Coronary artery (tissue), 2 donors: ENCODE data around the gene TXNIP.

Experiments used
- DNase-seq: peaks from one replicate; pipeline ENCODE4 v3.0.0-alpha.2; 2017; ENCODE audit warnings: low spot score
- H3K27ac ChIP-seq, 2 donors: fragments of 200-600 bp; sonication (generic); one replicate each; pipeline ENCODE4 v1.5.1; 2016 to 2019
- H3K4me3 ChIP-seq: fragments of 200-600 bp; sonication (generic); 2 replicates; pipeline ENCODE4 v1.5.1; 2016; ENCODE audit warnings: mild to moderate bottlenecking, moderate library complexity
- CTCF ChIP-seq: fragments of 200-600 bp; sonication (generic); IDR thresholded peaks from one replicate; pipeline ENCODE4 v1.5.1; 2019; ENCODE audit warnings: antibody characterized with exemption

Gene TXNIP

GRCh38 chr1:145978471-145978853 is 17.9 kb downstream of the TXNIP start:
- Histone ChIP-seq H3K4me3 (peak overlapping the region; percentile 69), H3K27ac (peak overlapping the region; percentile 95 to 99)
- no peak for TF ChIP-seq CTCF
- no peak for DNase-seq

- H3K4me3 ChIP-seq = peak overlapping the region; percentile 69
- TF ChIP-seq CTCF = peak; percentile 76
- peak; percentile 80 for DNase-seq
- peak overlapping the region; percentile 95 to 99 for H3K27ac ChIP-seq
Measured at GRCh38 chr1:145977486-145978470, 18.6 kb downstream of the TXNIP start.

GRCh38 chr1:145977016-145977415 is 19.4 kb downstream of the TXNIP start:
- no peak for TF ChIP-seq CTCF
- Histone ChIP-seq H3K27ac (peak overlapping the region; percentile 95 to 99), H3K4me3 (no peak overlapping the region)
- DNase-seq = no peak

GRCh38 chr1:145975216-145975615 is 21.2 kb downstream of the TXNIP start:
- no peak for TF ChIP-seq CTCF
- Histone ChIP-seq H3K4me3 (no peak overlapping the region), H3K27ac (no peak overlapping the region)
- peak; percentile 57 for DNase-seq

GRCh38 chr1:145974721-145975120 is 21.7 kb downstream of the TXNIP start:
- Histone ChIP-seq H3K27ac (no peak overlapping the region), H3K4me3 (no peak overlapping the region)
- peak; percentile 41 for DNase-seq
- TF ChIP-seq CTCF = no peak

GRCh38 chr1:145972580-145972979 is 23.8 kb downstream of the TXNIP start:
- TF ChIP-seq CTCF = no peak
- no peak for DNase-seq
- no peak overlapping the region for H3K27ac ChIP-seq
- no peak overlapping the region for H3K4me3 ChIP-seq

- no peak for TF ChIP-seq CTCF
- Histone ChIP-seq H3K27ac (no peak overlapping the region), H3K4me3 (no peak overlapping the region)
- DNase-seq = no peak
Measured at GRCh38 chr1:145967288-145967687, 29.1 kb downstream of the TXNIP start.
